ENCODE measurements around the gene EIF3M.

The EIF3M gene

GRCh38 chr11:32563600-32563959 is 20.1 kb upstream of the EIF3M start:
- Histone ChIP-seq H3K4me2 (ENCODE audit: low read length) (no peak overlapping the region), H4K20me1 (ENCODE audit: insufficient read depth, low read length) (no peaks in the 10 kb centered on the region), H3K27ac (ENCODE audit: low read length) (no peak overlapping the region), H3K9ac (ENCODE audit: low read length) (no peak overlapping the region), H3K4me3 (ENCODE audit: low read length) (no peak overlapping the region), H3K27me3 (ENCODE audit: low read depth, low read length) (no peaks in the 10 kb centered on the region), H2AFZ (ENCODE audit: low read depth, low read length) (no peak overlapping the region), H3K4me1 (ENCODE audit: low read length) (no peaks in the 10 kb centered on the region; the same call in 1 of the 2 replicates), H3K9me3 (ENCODE audit: insufficient read depth, low read length) (no peaks in the 10 kb centered on the region), H3K79me2 (ENCODE audit: low read length) (no peaks in the 10 kb centered on the region), H3K36me3 (replicated peaks; ENCODE audit: low read depth, low read length) (no peaks in the 10 kb centered on the region)
- no peak for TF ChIP-seq EZH2phosphoT487 (IDR thresholded peaks at IDR 0.05; ENCODE audit: low read depth)
- no peak for TF ChIP-seq CTCF (IDR thresholded peaks at IDR 0.05; ENCODE audit: low read depth, low read length)

- H3K27ac ChIP-seq (ENCODE audit: low read length), result no peak overlapping the region
- no peaks in the 10 kb centered on the region for H3K79me2 ChIP-seq (ENCODE audit: low read length)
- H3K4me1 ChIP-seq (ENCODE audit: low read length), result no peaks in the 10 kb centered on the region; the same call in 1 of the 2 replicates
- no peak for TF ChIP-seq EZH2phosphoT487 (IDR thresholded peaks at IDR 0.05; ENCODE audit: low read depth)
- no peak for TF ChIP-seq CTCF (IDR thresholded peaks at IDR 0.05; ENCODE audit: low read depth, low read length)
- H3K36me3 ChIP-seq (replicated peaks; ENCODE audit: low read depth, low read length), result no peaks in the 10 kb centered on the region
- H3K9me3 ChIP-seq (ENCODE audit: insufficient read depth, low read length), result no peaks in the 10 kb centered on the region
- no peaks in the 10 kb centered on the region for H4K20me1 ChIP-seq (ENCODE audit: insufficient read depth, low read length)
- no peak overlapping the region for H3K4me2 ChIP-seq (ENCODE audit: low read length)
- H3K9ac ChIP-seq (ENCODE audit: low read length), result no peak overlapping the region
- no peak overlapping the region for H3K4me3 ChIP-seq (ENCODE audit: low read length)
- no peaks in the 10 kb centered on the region for H3K27me3 ChIP-seq (ENCODE audit: low read depth, low read length)
- H2AFZ ChIP-seq (ENCODE audit: low read depth, low read length), result no peak overlapping the region
Observed at GRCh38 chr11:32566517-32566916, 17.1 kb upstream of the EIF3M start.

- H3K4me3 ChIP-seq (ENCODE audit: low read length), result no peak overlapping the region
- H3K36me3 ChIP-seq (replicated peaks; ENCODE audit: low read depth, low read length), result no peaks in the 10 kb centered on the region
- no peak overlapping the region for H3K4me2 ChIP-seq (ENCODE audit: low read length)
- H3K27ac ChIP-seq (ENCODE audit: low read length), result no peak overlapping the region
- no peaks in the 10 kb centered on the region for H4K20me1 ChIP-seq (ENCODE audit: insufficient read depth, low read length)
- H3K79me2 ChIP-seq (ENCODE audit: low read length), result no peaks in the 10 kb centered on the region
- H3K9me3 ChIP-seq (ENCODE audit: insufficient read depth, low read length), result no peaks in the 10 kb centered on the region
- no peaks in the 10 kb centered on the region; the same call in 1 of the 2 replicates for H3K4me1 ChIP-seq (ENCODE audit: low read length)
- H2AFZ ChIP-seq (ENCODE audit: low read depth, low read length), result no peak overlapping the region
- no peak overlapping the region for H3K9ac ChIP-seq (ENCODE audit: low read length)
- TF ChIP-seq CTCF (IDR thresholded peaks at IDR 0.05; ENCODE audit: low read depth, low read length) (no peak), EZH2phosphoT487 (IDR thresholded peaks at IDR 0.05; ENCODE audit: low read depth) (no peak)
- H3K27me3 ChIP-seq (ENCODE audit: low read depth, low read length), result no peaks in the 10 kb centered on the region
Observed at GRCh38 chr11:32567154-32567553, 16.5 kb upstream of the EIF3M start.

GRCh38 chr11:32569313-32569881 is 14.2 kb upstream of the EIF3M start:
- no peak overlapping the region for H3K4me3 ChIP-seq (ENCODE audit: low read length)

More at GRCh38 chr11:32569313-32569881, 14.2 kb upstream of the EIF3M start:
- Histone ChIP-seq H4K20me1 (ENCODE audit: insufficient read depth, low read length) (no peaks in the 10 kb centered on the region), H3K9me3 (ENCODE audit: insufficient read depth, low read length) (no peaks in the 10 kb centered on the region), H3K4me2 (ENCODE audit: low read length) (no peak overlapping the region), H3K9ac (ENCODE audit: low read length) (no peak overlapping the region), H3K27me3 (ENCODE audit: low read depth, low read length) (no peaks in the 10 kb centered on the region), H3K79me2 (ENCODE audit: low read length) (no peaks in the 10 kb centered on the region), H3K36me3 (replicated peaks; ENCODE audit: low read depth, low read length) (no peaks in the 10 kb centered on the region), H3K4me1 (ENCODE audit: low read length) (peaks cover 6% of the 10 kb centered on the region; the same call in 1 of the 2 replicates), H3K27ac (ENCODE audit: low read length) (no peak overlapping the region), H2AFZ (ENCODE audit: low read depth, low read length) (no peak overlapping the region)
- TF ChIP-seq EZH2phosphoT487 (IDR thresholded peaks at IDR 0.05; ENCODE audit: low read depth) (no peak), CTCF (IDR thresholded peaks at IDR 0.05; ENCODE audit: low read depth, low read length) (no peak)
